ENCODE measurements around the gene HSF4. TPM values are rescaled to one million over a fixed set of nuclear protein-coding genes. Genes with fewer than 3 reads are reported as not detected.

The HSF4 gene
- total RNA-seq, 1 donor from 2014 or later: 49.1 TPM

- DNase-seq (ENCODE audit: low spot score): no peak
- intact Hi-C loops (cut with DNase I): no loop called here
Observed at GRCh38 chr16:67148656-67149275, 15.8 kb upstream of the HSF4 start.

DNA sequence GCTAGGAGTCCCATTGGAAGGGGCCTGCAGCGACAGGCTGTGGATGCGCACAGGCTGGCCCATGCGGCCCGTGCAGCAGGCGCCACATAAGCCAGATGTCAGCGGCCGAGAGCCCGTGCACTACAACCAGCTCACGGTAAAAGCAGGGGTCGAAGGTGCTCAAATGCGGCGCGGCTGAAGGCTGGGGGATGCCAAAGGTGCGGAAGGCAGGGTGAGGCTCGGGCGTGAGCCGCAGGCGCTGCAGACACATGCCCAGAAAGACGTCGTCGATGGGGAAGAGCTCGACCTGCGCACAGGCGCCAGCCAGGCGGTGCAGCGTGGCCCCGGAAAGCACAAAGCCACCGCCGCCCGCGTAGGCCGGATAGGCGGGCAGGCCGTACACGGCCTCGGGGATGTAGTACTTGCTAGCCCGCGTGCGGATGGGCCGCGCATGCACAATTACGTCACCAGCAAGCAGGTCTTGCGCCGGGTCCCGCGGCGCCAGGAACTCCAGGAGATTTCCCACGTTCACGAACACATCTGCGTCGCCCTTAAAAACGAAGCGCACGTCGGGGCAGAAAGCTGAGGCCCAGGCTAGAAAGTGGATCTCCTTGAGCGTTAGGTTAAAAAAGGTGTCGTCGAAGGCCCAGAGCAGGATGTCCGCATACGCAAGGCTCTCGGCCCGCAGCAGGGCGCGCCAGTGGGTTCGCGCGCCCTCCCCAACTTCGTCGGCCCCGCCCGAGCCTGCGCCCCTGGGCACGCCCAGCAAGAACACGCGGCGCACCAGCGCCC lies 15.1 kb upstream of the HSF4 start:
- DNase-seq (ENCODE audit: low spot score): no peak
- intact Hi-C loops (cut with DNase I): no loop called here

DNA sequence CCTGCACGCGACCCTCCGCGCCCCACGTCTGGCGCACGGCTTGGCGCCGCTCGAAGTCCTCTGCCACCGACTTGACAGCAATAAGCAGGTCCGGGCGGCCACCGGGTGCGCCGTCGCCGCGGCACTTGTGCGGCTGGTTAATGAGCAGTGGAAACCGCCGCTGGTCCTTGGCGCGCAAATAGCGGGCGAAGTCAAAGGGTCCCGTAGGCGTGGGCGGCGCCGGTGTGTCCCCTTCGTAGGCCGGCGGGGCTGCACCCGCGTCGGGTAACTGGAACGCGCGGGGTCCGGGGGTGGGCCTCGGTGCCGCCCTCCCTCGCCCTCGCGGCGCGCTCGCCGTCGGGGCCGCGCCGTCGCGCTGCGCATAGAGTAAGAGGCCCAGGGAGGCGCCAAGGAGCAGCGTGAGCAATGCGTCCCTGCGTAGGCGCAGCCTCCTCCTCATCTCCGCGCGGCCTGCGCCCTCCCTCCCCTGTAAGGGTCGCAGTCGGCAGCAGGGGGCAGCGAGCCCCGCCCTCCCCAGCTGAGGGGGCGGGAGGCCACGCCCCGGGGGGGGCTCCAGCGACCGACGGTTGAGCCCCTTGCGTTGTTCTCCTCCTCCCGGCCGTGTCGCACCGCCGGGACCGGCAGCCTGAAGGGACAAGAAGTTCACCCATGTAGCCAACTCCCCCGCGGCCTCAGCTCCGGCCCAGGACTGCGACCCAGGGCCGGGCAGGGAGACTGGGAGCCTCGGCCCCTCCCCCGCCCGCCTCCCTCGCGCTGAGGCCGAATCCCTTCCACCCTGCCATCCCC lies 14.3 kb upstream of the HSF4 start:
- intact Hi-C loops (cut with DNase I): no loop called here
- no peak for DNase-seq (ENCODE audit: low spot score)

GRCh38 chr16:67150833-67151396 lies 13.6 kb upstream of the HSF4 start, which contains the start of gene B3GNT9:
TSS of gene B3GNT9 (minus strand) at chr16:67150998. CDS start at chr16:67150485, 513 bp downstream.
- DNase-seq (ENCODE audit: low spot score): peak; percentile 86
- intact Hi-C loops (cut with DNase I): no loop called here

GRCh38 chr16:67151431-67152097 lies 13.0 kb upstream of the HSF4 start:
- no peak for DNase-seq (ENCODE audit: low spot score)
- intact Hi-C loops (cut with DNase I): no loop called here

GRCh38 chr16:67154578-67155294 lies 9.8 kb upstream of the HSF4 start:
- DNase-seq (ENCODE audit: low spot score): no peak

GRCh38 chr16:67155295-67156142 lies 9.0 kb upstream of the HSF4 start:
- peak; percentile 89 for DNase-seq (ENCODE audit: low spot score)
- intact Hi-C loops (cut with DNase I): loop anchor here (2.0 to 5.0 kb wide), 4 partner anchors 48 to 258 kb away; partner anchors contain the start of gene PHAF1

More at GRCh38 chr16:67154578-67155294, 9.8 kb upstream of the HSF4 start:
- intact Hi-C loops (cut with DNase I): loop anchor here (2.0 to 5.0 kb wide), 4 partner anchors 47 to 257 kb away; partner anchors contain the start of gene PHAF1

DNA sequence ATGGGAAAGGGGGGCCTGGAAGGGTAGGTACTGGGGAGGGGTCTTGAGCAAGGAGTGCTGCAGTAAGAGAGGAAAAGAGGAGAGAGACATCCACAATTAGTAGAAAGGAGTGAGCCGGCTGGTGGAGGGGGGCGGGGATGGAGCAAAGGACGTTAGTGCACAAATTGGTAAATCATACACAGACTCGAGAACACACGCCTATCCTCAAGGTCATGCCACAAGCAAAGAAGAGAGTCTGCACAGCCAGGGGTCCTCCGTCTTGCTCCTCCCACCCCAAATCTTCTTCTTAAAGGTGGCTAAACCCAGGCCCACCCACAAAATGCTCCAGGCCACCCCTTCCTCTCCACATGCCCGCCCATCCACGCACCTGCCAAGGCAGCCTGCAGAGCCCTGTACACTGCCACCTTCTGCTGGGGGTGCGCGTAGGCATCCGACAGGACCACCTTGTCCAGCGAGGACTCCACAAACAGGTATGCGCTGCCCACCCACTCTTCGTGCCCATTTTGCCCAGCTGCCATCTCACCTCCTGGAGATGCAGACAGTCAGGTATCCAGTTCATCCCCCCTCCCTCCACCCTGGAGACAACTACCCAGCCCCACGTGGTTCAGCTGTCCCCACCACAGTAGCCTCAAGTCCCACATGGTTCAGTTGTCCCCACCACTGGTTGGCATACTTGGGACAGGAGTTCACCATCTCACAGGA lies 8.3 kb upstream of the HSF4 start:
- intact Hi-C loops (cut with DNase I): loop anchor here (5.0 kb wide), 3 partner anchors 49 to 259 kb away; partner anchors contain the start of gene PHAF1
- no peak for DNase-seq (ENCODE audit: low spot score)

DNA sequence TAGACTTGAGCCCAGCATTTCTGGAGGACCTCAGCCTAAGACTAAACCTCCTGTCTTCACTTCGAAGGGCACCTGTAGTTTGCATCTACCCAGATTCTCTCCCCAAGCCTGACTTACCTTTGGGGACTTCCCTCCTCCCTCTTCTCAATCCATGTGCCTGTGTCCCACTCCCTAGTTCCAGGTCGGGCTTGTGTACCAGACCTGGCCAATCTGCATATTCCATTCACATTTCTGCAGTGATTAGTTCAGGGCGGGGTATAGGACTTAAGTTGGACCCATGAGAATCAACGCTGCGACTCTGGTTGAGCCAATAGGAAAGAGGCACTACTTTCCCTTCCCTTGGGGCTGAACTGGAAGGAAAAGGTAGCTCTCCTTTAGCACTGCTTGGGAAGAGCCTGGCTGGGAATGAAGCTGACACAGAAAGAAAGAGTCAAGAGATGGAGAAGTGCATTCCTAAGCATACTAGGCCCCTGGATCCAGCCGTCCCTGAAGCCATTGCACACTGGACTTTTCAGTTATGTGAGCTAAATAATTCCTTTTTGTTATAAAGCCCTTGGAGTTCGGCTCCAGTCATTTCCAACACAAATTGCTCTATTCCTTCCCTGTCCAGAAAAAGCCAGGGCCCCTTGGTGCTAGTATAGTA lies 7.3 kb upstream of the HSF4 start:
- no peak for DNase-seq (ENCODE audit: low spot score)

DNA sequence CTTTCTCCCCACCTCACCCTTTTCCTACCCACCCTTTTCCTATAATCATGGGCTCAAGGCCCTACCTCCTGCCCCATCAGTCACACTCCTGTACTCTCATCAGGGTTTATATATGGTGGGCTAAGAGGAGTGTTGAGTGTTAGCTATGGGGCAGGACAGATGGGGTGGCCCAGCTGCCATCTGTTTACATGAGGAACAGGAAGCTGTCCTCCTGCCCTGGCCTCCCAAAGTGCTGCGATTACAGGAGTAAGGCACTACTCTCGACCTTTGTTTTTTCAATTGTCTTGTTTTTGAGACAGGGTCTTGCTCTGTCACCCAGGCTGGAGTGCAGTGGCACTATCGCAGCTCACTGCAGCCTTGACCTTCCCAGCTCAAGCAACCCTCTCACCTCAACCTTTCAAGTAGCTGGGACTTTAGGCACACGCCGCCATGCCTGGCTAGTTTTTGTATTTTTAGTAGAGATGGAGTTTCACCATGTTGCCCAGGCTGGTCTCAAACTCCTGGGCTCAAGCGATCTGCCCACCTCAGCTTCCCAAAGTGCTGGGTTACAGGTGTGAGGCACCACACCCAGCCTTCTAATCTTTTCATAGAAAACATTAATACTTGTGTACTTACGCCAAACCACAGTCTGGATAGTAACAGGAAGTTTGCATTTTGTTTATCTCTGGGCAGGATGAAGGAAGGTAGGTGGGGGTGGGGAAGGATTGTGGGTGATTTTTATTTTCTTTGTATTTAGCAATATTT lies 6.5 kb upstream of the HSF4 start:
- intact Hi-C loops (cut with DNase I): loop anchor here (5.0 kb wide), 3 partner anchors 51 to 261 kb away; partner anchors contain the start of gene PHAF1
- no peak for DNase-seq (ENCODE audit: low spot score)

More for the DNA sequence above, 7.3 kb upstream of the HSF4 start:
- intact Hi-C loops (cut with DNase I): loop anchor here (5.0 kb wide), 3 partner anchors 50 to 260 kb away; partner anchors contain the start of gene PHAF1

DNA sequence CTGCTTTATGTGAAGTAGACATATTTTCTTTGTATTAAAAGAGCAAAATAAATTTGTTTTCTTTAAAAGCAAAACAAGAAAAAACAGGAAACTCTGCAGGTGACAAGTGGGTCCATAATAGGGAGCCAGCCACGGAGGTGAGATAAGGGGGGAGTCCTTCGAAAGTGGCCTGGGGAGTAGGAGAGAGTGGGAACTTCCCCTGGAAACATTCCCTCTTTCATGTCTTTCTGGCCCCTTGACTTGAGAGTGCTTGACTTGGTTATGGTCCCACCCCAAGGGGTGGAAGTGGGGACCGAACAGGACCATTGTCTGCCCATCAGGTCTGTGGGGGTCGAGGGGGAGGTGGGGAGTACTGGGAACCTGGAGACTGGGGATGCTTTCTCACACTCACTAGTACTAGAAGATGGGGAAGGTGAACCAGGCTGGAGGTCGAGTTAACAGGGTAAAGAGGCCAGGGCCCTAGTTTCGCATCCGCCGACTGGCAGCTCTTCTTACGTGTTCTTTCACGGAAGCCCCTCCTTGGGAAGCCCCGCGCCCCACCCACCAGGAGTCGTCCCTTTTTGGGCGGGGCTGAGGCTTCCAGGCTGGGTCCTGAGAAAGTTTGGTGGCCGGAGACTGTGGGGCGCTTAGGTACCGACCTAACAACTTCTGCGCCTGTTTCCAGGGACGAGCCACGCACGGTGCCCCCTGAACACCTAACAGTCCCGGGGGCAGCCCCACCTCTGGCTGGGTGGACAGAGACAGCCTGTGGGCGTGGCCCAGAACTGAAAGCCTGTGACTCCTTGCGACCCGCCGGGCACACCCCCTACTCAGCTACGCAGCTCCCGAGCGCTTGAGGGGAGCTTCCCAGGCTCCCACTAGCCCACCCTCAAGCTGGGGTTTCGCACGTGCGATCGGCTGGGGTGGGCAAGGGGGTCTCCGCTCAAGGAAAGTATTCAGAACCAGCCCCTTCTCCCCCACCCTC lies 5.6 kb upstream of the HSF4 start:
- intact Hi-C loops (cut with DNase I): loop anchor here (5.0 kb wide), 3 partner anchors 52 to 262 kb away; partner anchors contain the start of gene PHAF1
- no peak for DNase-seq (ENCODE audit: low spot score)

GRCh38 chr16:67161595-67162058 lies 2.9 kb upstream of the HSF4 start:
- DNase-seq (ENCODE audit: low spot score): no peak
- intact Hi-C loops (cut with DNase I): loop anchor here (2.0 kb wide), 1 partner anchor 23 kb away; no protein-coding TSS in a partner anchor

- no peak for DNase-seq (ENCODE audit: low spot score)
- intact Hi-C loops (cut with DNase I): no loop called here
Observed at GRCh38 chr16:67162506-67163163, 1.9 kb upstream of the HSF4 start.

Measured in cardiac septum (tissue), 1 donor.